ENCODE data around the gene CBFA2T3. TPM values are rescaled to one million over a fixed set of nuclear protein-coding genes. Genes with fewer than 3 reads are reported as not detected.

Gene CBFA2T3
- total RNA-seq, 3 donors from 2014 or later: 1.0 to 2.0 (median 1.3) TPM

DNA sequence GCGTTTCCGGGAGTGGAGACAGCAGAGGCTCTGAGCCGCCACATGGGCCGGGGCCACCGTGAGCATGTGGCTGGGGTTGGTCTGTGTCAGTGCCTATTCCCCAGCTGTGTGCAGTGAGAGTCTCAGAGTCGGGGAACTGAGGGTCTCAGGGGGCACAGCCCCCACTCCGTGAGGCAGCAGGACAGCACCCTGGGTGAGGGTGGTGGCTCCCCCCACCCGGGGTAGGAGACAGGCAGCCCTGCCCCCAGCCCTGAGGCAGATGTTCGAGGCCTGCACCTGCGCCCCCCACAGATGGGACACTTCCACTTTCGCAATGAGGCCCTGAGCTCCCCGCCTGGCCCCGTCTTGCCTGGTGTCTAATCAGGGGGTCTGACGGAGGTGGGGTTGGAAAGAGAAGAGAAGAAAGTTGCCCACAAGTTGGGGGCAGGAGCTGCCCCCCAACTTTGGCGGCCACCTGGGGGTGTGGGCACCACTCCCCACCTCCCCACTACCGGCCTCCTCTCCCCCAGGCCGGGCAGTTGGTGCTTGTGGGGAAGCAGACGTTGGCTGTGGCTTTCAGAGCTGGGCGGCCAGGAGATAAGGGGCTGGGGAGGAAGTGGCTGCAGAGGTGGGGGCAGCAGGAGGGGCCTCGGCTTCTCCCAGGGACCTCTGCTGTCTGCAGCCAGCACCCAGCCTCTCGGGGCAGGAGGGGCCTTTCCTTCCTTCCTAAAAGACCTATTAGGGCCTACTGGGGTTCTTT is 1.8 kb upstream of the CBFA2T3 start:
- H3K4me3 Mint-ChIP-seq: no peak overlapping the region
- ATAC-seq (no peak), DNase-seq (no peak)
- H3K36me3 Mint-ChIP-seq (ENCODE audit: insufficient read depth): no peaks in the 10 kb centered on the region
- H3K27me3 Mint-ChIP-seq (ENCODE audit: low read depth): peaks cover 28% of the 10 kb centered on the region
- peaks cover 6% of the 10 kb centered on the region for H3K4me1 Mint-ChIP-seq (ENCODE audit: low read depth)
- H3K9me3 Mint-ChIP-seq: no peaks in the 10 kb centered on the region

DNA sequence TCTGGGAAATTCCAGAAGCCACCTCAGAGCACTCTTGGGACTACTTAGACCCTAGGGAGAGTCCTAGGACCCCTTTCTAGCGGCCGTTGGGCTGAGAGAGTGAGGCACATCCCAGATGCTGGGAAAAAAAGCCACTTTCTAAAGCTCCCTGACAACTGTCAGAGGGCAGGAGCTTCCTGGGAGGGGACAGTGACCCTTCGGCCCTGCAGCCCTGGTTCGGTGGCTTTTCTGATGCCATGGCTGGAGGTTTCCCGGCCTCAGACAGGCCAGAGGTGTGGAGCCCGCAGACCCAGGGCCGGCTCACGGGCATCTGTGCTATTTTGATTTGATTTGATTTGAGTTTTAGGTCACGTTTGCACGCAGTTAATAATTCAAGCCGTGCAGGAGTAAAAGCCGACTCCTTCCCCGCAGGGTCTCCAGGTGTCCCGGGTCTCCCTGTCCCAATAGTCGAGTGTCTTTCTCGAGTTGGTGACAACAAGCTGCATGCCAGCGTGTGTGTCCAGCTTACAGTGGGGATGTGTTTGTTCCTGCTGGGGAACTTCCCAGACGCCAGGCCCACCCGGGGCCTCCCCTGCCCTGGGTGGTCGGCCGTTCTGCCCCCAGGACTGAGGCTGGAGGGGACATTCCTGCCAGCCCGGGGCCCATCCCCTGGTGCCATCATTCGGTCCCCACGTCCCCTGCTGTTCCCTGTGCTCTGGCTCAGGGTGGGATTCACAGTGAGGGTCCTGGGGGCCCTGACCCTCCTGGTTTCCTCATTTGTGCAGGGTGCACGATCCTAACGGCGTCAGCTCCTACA is 1.0 kb upstream of the CBFA2T3 start:
- ATAC-seq: no peak
- H3K9me3 Mint-ChIP-seq: no peaks in the 10 kb centered on the region
- no peaks in the 10 kb centered on the region for H3K36me3 Mint-ChIP-seq (ENCODE audit: insufficient read depth)
- peaks cover 33% of the 10 kb centered on the region for H3K27me3 Mint-ChIP-seq (ENCODE audit: low read depth)
- DNase-seq: no peak
- H3K4me3 Mint-ChIP-seq: no peak overlapping the region
- H3K4me1 Mint-ChIP-seq (ENCODE audit: low read depth): peaks cover 6% of the 10 kb centered on the region

DNA sequence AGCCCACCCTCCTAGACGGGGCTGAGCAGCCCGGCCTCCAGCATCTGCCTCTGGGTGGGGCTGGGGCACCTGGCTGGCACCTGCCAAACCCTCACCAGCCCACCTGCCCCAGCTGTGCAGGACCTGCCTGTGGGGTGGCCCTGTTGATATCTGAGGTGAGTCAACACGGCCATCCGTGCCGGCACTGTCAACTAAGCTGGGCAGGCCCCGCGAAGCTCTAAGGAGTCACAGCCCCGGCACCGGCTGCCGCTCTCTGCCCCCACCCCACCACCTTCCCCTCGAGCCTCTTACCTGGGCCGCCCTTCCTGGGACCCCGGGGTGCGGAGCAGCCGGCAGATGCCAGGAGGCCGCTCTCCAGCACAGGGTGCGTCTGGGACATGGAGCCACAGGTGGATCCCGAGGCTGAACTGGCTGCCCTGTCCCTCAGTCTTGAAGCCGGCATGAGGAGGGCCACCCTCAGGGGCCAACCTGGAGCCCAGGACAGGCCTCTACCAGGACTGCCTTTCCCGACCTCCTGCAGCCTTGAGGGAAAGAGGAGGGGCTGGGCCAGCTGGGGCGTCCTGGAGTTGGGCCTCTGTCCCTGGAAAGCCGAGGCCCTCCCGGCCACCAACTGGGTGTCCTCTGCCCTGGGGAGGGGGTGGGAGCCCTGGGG is 515 bp downstream of the CBFA2T3 start:
- ATAC-seq: no peak
- Mint-ChIP-seq H3K4me1 (ENCODE audit: low read depth) (peaks cover 3% of the 10 kb centered on the region), H3K36me3 (ENCODE audit: insufficient read depth) (no peaks in the 10 kb centered on the region), H3K9me3 (no peaks in the 10 kb centered on the region), H3K27me3 (ENCODE audit: low read depth) (peaks cover 31% of the 10 kb centered on the region), H3K4me3 (no peak overlapping the region)
- DNase-seq: no peak

DNA sequence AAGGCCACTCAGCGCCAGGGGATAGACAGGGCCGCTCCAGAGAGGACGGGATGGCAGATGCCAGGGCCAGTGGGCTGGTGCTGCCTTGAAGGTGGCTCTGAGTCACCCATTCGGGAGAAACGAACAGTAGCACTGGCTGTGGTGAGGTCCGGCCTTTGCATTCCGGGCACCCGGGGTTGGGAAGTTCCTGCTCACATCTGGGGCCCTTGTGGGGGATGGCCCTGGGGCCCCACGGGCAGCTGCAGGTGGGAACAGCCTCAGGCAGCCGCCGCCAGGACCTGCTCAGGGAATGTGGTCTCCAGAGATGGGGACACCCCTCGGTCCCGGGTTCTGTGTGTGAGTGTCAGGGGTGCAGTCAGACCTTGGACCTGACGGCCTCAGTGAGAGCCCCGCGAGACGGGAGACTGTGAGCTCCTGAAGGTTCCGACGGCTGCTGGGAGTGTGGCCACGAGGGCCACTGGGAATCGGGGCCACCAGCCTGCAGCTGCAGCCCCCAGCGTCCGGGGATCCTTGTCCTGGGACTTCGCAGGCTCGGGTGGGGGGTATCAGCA is 1.4 kb downstream of the CBFA2T3 start:
- Mint-ChIP-seq H3K9me3 (no peaks in the 10 kb centered on the region), H3K27me3 (ENCODE audit: low read depth) (peaks cover 31% of the 10 kb centered on the region), H3K4me1 (ENCODE audit: low read depth) (peaks cover 3% of the 10 kb centered on the region), H3K36me3 (ENCODE audit: insufficient read depth) (no peaks in the 10 kb centered on the region), H3K4me3 (peak overlapping the region; percentile 54)
- DNase-seq (no peak), ATAC-seq (peak in 1 of 2 donors; percentile 19)

DNA sequence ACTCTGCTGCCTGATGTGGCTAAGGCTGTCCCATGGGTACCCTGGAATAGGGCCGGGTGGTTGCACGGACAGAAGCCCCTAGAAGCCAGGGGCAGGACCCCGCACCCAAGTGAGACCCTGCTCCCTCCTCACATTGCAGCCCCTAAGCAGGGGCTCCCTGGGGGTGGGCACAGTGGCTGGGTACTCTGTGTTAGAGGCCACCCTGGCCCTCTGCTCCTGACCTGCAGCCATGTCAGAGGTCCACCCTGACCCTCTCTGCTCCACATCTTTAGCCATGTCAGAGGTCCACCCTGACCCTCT is 2.1 kb downstream of the CBFA2T3 start:
- Mint-ChIP-seq H3K36me3 (ENCODE audit: insufficient read depth) (no peaks in the 10 kb centered on the region), H3K4me1 (ENCODE audit: low read depth) (peaks cover 3% of the 10 kb centered on the region), H3K27me3 (ENCODE audit: low read depth) (peaks cover 31% of the 10 kb centered on the region), H3K4me3 (no peak overlapping the region), H3K9me3 (no peaks in the 10 kb centered on the region)
- ATAC-seq: no peak
- no peak for DNase-seq

DNA sequence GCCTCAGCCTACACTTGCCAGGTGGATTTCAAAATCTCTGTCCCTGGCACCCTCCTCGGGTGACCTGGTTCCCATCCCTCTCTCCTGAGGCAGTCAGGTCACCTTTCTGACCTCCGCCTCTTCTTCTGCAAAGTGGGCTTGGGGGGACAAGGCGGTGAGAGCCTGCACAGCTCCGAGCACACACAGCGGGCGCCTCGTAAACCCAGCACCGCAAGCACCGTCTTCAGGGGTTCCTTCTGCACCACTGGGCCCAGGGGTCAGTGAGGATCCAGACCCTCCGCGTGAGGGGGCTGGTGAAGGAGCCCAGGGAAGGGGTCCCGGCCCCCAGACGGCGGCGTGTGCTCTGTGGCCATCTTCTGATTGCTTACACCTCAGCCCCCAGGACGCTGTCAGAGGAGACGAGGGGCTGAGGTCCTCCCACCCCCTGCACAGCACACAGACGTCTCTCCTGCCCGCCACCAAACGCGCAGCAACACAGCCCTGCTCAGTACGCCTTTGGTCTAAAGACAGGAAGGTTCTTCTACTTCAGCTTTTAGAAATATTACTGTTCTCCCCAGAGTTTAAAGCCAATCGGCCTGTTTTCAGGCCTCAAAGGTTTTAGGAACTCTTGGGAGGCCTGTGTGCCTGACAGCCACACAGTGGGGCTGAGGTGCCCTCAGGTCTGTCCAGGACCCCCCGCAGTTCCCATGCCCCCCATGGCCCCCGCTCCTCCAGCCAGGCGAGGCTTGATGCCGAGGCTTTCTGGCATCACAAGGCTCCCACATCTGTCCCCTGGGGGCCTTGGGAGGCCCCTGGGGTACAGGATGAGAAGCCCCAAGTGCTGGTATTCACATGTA is 2.7 kb downstream of the CBFA2T3 start:
- Mint-ChIP-seq H3K9me3 (no peaks in the 10 kb centered on the region), H3K4me3 (no peak overlapping the region), H3K36me3 (ENCODE audit: insufficient read depth) (no peaks in the 10 kb centered on the region), H3K4me1 (ENCODE audit: low read depth) (peaks cover 3% of the 10 kb centered on the region), H3K27me3 (ENCODE audit: low read depth) (peaks cover 31% of the 10 kb centered on the region)
- DNase-seq (no peak), ATAC-seq (no peak)

DNA sequence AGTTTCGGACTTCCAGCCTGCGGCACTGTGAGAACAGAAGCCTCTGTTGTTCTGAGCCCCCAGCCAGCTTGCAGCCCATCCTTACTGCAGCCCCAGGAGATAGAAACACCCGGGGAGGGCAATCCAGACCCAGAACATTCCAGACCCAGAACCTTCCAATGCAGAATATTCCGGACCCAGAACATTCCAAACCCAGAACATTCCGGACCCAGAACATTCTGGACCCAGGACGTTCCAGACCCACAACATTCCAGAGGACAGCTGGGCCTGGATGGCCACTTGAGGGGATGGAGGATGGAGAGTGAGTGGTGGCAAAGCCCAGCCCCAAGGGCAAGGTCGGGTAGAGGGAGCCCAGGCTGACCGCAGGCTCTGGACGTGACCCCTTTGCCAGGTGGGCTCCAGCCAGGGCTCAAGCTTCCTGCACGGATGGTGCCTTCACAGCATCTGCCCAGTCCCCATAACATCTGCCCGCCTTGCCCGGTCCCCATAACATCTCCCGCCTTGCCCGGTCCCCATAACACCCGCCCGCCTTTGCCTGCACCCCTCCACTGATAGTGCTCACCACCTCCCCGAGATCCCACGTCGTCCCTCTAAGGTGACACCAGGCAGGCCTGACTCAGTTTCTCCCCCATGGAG is 3.5 kb downstream of the CBFA2T3 start:
- Mint-ChIP-seq H3K36me3 (ENCODE audit: insufficient read depth) (no peaks in the 10 kb centered on the region), H3K27me3 (ENCODE audit: low read depth) (peaks cover 29% of the 10 kb centered on the region), H3K9me3 (no peaks in the 10 kb centered on the region), H3K4me3 (no peak overlapping the region), H3K4me1 (ENCODE audit: low read depth) (peaks cover 3% of the 10 kb centered on the region)
- DNase-seq (no peak), ATAC-seq (no peak)

DNA sequence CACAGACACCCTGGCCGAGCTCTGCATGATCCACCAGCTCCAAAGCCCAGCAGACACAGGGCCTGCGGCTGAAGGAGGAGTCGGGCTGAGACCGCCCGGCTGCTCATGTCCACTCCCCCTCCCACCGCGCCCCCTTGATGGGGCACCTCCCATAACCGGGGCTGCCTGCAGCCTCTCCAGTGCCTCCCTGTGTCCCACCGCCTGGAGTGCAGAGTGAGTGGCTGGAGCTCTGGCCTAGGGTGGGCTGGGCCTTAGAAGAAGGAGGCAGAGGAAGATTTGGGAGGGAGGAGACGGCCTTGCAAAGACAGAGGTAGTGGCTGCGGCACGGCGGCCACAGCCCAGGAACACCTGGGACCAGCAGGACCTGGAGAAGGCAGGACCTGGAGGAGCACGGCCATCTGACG is 4.0 kb downstream of the CBFA2T3 start:
- Mint-ChIP-seq H3K9me3 (no peaks in the 10 kb centered on the region), H3K4me1 (ENCODE audit: low read depth) (peaks cover 4% of the 10 kb centered on the region), H3K27me3 (ENCODE audit: low read depth) (peaks cover 31% of the 10 kb centered on the region), H3K4me3 (no peak overlapping the region), H3K36me3 (ENCODE audit: insufficient read depth) (no peaks in the 10 kb centered on the region)
- DNase-seq (no peak), ATAC-seq (no peak)

DNA sequence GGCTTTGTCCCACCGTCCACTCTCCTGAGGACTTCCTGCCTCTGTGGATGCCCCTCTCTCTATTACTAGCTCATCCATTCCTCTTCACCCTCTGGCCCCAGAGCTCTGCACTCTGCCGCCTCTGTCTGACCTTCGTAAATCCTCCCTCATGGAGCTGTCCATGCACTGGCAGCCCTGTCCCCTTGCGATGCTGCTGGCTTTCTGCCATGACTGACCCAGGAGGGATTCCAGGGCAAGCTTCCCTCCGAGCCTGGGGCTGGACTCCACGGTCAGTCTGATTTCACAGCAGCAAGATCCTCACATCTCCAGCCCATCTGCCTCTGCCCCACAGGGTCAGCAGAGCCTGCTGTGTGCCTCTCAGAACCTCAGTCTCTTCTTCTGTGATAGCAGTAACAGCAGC is 4.7 kb downstream of the CBFA2T3 start:
- DNase-seq: no peak
- peaks cover 4% of the 10 kb centered on the region for H3K4me1 Mint-ChIP-seq (ENCODE audit: low read depth)
- H3K27me3 Mint-ChIP-seq (ENCODE audit: low read depth): peaks cover 28% of the 10 kb centered on the region
- H3K9me3 Mint-ChIP-seq: no peaks in the 10 kb centered on the region
- no peaks in the 10 kb centered on the region for H3K36me3 Mint-ChIP-seq (ENCODE audit: insufficient read depth)
- no peak overlapping the region for H3K4me3 Mint-ChIP-seq
- ATAC-seq: no peak

DNA sequence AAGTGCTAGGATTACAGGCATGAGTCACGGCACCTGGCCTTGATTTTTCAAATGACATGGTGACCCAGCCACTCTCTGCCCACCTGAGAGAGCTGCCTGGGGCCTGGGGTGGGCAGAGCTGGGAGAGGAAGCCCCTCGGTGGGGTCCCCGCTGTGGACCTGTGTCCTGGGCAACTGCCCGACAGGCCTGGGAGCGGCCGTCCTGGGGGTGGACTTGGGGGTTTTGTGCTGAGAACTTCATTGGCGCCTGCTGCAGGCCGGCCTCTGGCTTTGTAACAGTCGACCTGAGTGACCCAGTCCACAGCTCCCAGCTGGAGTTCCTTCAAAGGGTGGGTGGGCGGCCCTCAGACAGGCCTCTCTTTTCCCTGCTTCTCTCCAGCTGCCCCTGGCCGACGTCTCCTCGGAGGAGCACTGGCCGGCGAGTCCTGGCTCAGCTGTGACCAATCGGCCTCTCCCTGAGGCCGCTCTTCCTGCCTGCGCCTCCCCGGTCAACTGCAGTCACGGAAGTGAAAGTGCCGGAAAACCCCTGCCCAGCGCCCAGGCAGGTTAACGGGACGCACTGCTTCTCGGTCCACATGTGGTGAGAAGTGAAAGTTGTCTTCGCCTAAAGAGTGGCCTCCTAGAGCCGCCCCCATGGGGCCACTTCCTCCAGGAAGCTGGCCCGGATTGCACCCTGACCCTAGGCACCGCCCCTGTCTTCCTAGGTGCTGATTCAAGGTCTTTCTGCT is 5.5 kb downstream of the CBFA2T3 start:
- Mint-ChIP-seq H3K4me1 (ENCODE audit: low read depth) (peaks cover 4% of the 10 kb centered on the region), H3K27me3 (ENCODE audit: low read depth) (peaks cover 27% of the 10 kb centered on the region), H3K4me3 (no peak overlapping the region), H3K36me3 (ENCODE audit: insufficient read depth) (no peaks in the 10 kb centered on the region), H3K9me3 (no peaks in the 10 kb centered on the region)
- DNase-seq (no peak), ATAC-seq (no peak)

DNA sequence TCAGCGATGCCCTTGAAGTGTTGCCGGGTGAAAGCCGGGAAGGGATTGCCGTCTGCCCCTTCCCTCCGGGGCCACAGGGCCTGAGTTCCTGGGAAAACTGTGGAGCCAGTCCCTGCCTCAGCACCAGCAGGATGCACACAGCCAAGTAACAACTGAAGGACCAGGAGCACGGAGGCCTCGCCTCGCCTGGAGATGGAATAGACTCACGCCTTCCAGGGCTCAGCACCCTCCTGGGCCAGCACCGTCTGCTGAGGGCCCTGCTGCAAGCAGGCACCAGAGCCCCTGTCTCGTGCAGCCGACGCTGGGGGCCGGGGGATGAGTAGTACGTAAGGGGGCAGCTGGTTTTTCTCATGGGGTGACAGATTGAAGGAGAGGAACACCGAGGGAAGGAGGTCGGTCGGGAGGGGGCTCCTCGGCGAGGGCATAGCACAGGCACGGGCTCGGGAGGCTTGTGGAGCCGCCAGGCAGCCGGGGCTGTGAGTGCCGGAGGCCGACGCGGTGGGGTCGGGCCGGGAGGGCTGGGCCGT is 6.4 kb downstream of the CBFA2T3 start:
- H3K4me1 Mint-ChIP-seq (ENCODE audit: low read depth): peaks cover 4% of the 10 kb centered on the region
- no peaks in the 10 kb centered on the region for H3K9me3 Mint-ChIP-seq
- H3K36me3 Mint-ChIP-seq (ENCODE audit: insufficient read depth): no peaks in the 10 kb centered on the region
- no peak for ATAC-seq
- H3K27me3 Mint-ChIP-seq (ENCODE audit: low read depth): peaks cover 23% of the 10 kb centered on the region
- no peak overlapping the region for H3K4me3 Mint-ChIP-seq
- DNase-seq: no peak

DNA sequence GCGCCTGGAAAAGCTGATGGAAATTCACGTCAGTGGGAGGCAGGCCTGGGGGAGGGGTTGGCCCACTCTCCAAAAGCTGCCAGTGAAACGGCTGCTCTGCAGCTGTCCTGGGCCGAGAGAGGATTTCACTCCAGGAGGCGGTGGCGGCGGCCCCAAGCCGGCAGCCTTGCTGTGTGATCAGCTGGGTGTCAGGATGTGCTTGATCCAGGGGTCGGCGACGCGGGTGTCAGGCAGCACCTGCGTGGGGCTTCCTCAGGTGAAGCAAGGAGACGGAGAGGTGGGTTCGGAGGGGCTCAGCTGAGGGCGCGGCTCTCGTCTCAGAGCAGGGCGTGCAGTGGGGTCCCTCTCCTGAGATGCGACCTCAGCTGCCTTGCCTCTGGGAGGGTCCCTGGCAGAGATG is 7.0 kb downstream of the CBFA2T3 start:
- no peaks in the 10 kb centered on the region for H3K9me3 Mint-ChIP-seq
- ATAC-seq (no peak), DNase-seq (no peak)
- H3K36me3 Mint-ChIP-seq (ENCODE audit: insufficient read depth): no peaks in the 10 kb centered on the region
- peaks cover 2% of the 10 kb centered on the region for H3K4me1 Mint-ChIP-seq (ENCODE audit: low read depth)
- H3K4me3 Mint-ChIP-seq: no peak overlapping the region
- peaks cover 20% of the 10 kb centered on the region for H3K27me3 Mint-ChIP-seq (ENCODE audit: low read depth)

DNA sequence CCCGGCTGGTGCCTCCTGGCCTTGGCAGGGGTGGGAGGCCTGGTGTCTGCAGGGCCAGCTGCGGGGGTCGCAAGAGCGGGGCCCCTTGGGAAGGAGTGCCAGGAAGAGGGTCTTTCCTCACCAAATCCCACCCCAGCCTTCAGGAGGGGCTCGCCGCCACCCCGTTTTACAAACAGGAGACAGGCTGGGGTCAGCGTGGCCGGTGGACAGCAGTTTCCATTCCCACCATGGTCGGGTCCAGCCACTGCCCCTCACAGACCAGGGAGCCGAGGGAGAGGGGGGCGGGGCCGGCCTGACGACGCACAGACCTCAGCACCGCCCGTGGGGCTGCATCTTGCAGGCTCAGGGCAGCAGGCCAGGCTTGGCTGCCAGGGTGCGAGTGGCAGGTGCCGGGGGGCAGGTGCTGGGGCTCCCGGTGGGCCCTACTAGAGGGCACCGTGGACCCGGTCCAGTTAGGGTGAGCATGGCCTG is 7.6 kb downstream of the CBFA2T3 start:
- Mint-ChIP-seq H3K4me1 (ENCODE audit: low read depth) (peaks cover 2% of the 10 kb centered on the region), H3K4me3 (no peak overlapping the region), H3K9me3 (no peaks in the 10 kb centered on the region), H3K36me3 (ENCODE audit: insufficient read depth) (no peaks in the 10 kb centered on the region), H3K27me3 (ENCODE audit: low read depth) (peaks cover 18% of the 10 kb centered on the region)
- ATAC-seq (no peak), DNase-seq (no peak)
